ENCODE data around the gene HOXC11.

HOXC11 gene

DNA sequence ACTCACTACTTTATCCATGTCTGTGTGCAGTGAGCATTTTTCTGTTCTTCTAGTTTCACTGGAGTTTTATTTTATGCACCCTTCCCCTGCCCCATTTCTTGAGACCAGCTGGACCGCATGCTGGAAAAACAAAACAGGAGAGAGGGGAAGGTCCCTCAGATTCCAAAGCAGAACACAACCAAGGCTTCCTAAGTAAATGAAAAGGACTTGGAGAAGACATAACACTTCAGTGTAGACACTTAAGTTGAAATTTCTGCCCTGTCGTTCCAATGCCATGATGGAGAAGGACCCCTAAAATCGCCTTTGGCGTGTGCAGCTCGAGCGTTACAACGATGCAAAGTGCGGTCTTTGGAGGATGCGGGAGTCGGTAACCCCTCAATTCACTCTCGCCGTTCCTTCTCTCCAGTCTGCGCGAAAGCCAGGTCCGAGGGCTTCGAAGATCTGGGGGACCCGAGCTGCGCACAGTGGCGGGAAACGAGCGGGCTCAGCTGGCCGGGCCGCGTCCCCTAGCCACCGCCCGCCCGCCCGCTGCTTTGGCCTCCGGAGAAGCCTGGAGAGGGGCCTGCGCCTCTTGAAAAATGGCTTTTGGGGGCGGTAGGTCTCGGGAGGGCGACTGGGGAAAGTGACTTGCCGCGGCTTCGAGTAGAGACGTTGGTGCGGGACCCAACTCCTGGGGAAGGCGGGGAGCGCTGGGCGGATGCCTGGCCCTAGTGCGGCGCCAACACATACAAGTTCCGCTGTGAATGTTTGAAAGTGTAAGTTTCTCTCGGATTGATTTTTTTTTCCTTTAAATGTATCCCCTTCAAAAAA is 45.5 kb upstream of the HOXC11 start:
- ATAC-seq, result no peak
- no peak for TF ChIP-seq SNAI2 (CRISPR knock-in tag; IDR thresholded peaks at IDR 0.05)
- no peak for TF ChIP-seq TCF4 (CRISPR knock-in tag; IDR thresholded peaks at IDR 0.05; ENCODE audit: borderline replicate concordance)
- TF ChIP-seq ZC3H10 (CRISPR knock-in tag; IDR thresholded peaks at IDR 0.05), result no peak
- TF ChIP-seq ZFP30 (CRISPR knock-in tag; IDR thresholded peaks at IDR 0.05), result no peak
- TF ChIP-seq OSR1 (CRISPR knock-in tag; IDR thresholded peaks at IDR 0.05), result no peak
- no peak for TF ChIP-seq GLIS3 (CRISPR knock-in tag; IDR thresholded peaks at IDR 0.05)

DNA sequence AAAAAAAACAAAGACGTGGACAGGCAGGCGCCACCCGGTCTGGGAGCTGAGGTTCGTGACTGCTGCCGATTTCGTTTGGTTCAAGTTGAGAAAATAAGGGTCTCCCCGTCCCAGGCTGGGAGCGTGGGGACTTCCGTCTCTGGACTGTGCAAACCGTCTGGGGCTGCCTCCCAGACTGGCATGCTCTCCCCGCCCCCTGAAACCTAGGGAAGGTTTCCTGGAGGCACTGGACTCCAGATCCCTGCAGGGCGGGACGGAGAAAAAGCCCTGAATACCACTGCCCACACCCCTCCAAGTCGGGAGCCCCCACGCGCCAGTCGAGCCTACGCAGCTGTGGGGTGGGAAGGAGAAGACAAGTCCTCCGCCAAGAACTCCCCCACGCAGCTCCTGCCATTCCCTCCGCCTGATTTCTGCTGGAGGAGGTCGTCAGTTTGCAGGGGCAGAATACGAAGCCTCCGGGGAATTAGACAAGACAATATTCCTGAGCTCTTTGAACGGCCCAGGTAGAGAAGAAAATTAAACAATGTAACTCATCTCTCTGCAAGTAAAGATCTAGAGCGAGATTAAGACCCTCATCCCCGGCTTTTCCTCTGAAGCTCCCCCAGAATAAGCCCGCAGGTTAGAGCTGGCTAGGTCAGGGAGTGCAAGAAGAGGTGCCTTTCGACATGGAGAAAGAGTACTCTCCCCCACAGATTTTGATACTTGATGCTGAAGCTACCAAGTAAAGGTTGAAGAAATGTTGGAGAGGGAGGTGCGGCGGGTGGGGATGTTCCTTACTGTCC is 44.7 kb upstream of the HOXC11 start:
- TF ChIP-seq, protein P1, sequence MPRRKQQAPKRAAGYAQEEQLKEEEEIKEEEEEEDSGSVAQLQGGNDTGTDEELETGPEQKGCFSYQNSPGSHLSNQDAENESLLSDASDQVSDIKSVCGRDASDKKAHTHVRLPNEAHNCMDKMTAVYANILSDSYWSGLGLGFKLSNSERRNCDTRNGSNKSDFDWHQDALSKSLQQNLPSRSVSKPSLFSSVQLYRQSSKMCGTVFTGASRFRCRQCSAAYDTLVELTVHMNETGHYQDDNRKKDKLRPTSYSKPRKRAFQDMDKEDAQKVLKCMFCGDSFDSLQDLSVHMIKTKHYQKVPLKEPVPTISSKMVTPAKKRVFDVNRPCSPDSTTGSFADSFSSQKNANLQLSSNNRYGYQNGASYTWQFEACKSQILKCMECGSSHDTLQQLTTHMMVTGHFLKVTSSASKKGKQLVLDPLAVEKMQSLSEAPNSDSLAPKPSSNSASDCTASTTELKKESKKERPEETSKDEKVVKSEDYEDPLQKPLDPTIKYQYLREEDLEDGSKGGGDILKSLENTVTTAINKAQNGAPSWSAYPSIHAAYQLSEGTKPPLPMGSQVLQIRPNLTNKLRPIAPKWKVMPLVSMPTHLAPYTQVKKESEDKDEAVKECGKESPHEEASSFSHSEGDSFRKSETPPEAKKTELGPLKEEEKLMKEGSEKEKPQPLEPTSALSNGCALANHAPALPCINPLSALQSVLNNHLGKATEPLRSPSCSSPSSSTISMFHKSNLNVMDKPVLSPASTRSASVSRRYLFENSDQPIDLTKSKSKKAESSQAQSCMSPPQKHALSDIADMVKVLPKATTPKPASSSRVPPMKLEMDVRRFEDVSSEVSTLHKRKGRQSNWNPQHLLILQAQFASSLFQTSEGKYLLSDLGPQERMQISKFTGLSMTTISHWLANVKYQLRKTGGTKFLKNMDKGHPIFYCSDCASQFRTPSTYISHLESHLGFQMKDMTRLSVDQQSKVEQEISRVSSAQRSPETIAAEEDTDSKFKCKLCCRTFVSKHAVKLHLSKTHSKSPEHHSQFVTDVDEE (CRISPR knock-in tag; IDR thresholded peaks at IDR 0.05), result no peak
- TF ChIP-seq GLIS3 (CRISPR knock-in tag; IDR thresholded peaks at IDR 0.05) (no peak), ISL1 (CRISPR knock-in tag; IDR thresholded peaks at IDR 0.05) (no peak), PPARA (CRISPR knock-in tag; IDR thresholded peaks at IDR 0.05; ENCODE audit: borderline replicate concordance) (no peak), CREB5 (CRISPR knock-in tag; IDR thresholded peaks at IDR 0.05; ENCODE audit: low read depth) (no peak), TOX (CRISPR knock-in tag; IDR thresholded peaks at IDR 0.05; ENCODE audit: borderline replicate concordance) (no peak), SNAI2 (CRISPR knock-in tag; IDR thresholded peaks at IDR 0.05) (no peak), ZNF565 (CRISPR knock-in tag; conservative IDR thresholded peaks at IDR 0.05; ENCODE audit: low read depth) (no peak), ZFP30 (CRISPR knock-in tag; IDR thresholded peaks at IDR 0.05) (no peak), ZC3H10 (CRISPR knock-in tag; IDR thresholded peaks at IDR 0.05) (no peak), RARB (CRISPR knock-in tag; IDR thresholded peaks at IDR 0.05) (no peak), CSDC2 (CRISPR knock-in tag; IDR thresholded peaks at IDR 0.05) (no peak), ZFP3 (CRISPR knock-in tag; IDR thresholded peaks at IDR 0.05) (no peak), TCF4 (CRISPR knock-in tag; IDR thresholded peaks at IDR 0.05; ENCODE audit: borderline replicate concordance) (no peak), OSR1 (CRISPR knock-in tag; IDR thresholded peaks at IDR 0.05) (no peak)
- TF ChIP-seq, protein P2, sequence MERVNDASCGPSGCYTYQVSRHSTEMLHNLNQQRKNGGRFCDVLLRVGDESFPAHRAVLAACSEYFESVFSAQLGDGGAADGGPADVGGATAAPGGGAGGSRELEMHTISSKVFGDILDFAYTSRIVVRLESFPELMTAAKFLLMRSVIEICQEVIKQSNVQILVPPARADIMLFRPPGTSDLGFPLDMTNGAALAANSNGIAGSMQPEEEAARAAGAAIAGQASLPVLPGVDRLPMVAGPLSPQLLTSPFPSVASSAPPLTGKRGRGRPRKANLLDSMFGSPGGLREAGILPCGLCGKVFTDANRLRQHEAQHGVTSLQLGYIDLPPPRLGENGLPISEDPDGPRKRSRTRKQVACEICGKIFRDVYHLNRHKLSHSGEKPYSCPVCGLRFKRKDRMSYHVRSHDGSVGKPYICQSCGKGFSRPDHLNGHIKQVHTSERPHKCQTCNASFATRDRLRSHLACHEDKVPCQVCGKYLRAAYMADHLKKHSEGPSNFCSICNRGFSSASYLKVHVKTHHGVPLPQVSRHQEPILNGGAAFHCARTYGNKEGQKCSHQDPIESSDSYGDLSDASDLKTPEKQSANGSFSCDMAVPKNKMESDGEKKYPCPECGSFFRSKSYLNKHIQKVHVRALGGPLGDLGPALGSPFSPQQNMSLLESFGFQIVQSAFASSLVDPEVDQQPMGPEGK (CRISPR knock-in tag; IDR thresholded peaks at IDR 0.05; ENCODE audit: borderline replicate concordance), result no peak
- no peak for ATAC-seq

DNA sequence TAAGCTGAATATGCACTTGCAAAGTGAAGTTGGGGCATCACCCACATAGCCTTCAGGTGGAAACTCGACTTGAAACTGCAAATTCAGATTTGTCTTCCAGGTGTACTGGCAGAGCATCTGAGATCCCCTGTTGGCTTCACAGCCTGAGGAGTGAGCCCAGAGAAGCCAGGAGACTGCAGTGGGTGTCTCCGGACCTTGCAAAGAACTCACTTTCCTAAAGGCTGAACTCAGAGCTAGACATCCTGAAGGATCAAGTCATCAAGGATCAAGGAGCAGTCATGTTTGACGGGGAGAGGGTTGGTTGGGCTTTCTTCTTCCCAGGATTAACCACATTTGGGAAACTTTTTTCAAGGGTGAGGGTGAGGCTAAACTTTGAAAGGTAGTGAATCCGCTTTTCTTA is 43.4 kb upstream of the HOXC11 start:
- TF ChIP-seq GLIS3 (CRISPR knock-in tag; IDR thresholded peaks at IDR 0.05) (no peak), ESRRG (CRISPR knock-in tag; IDR thresholded peaks at IDR 0.05) (no peak), ZNF70 (CRISPR knock-in tag; IDR thresholded peaks at IDR 0.05) (no peak), BACH2 (CRISPR knock-in tag; IDR thresholded peaks at IDR 0.05; ENCODE audit: borderline replicate concordance) (no peak), ZC3H10 (CRISPR knock-in tag; IDR thresholded peaks at IDR 0.05) (no peak), CSDC2 (CRISPR knock-in tag; IDR thresholded peaks at IDR 0.05) (no peak), ISL1 (CRISPR knock-in tag; IDR thresholded peaks at IDR 0.05) (no peak), CREB5 (CRISPR knock-in tag; IDR thresholded peaks at IDR 0.05; ENCODE audit: low read depth) (no peak), RARB (CRISPR knock-in tag; IDR thresholded peaks at IDR 0.05) (no peak), PPARA (CRISPR knock-in tag; IDR thresholded peaks at IDR 0.05; ENCODE audit: borderline replicate concordance) (no peak), ZFP3 (CRISPR knock-in tag; IDR thresholded peaks at IDR 0.05) (no peak), ZNF8 (CRISPR knock-in tag; IDR thresholded peaks at IDR 0.05) (no peak), ZFP30 (CRISPR knock-in tag; IDR thresholded peaks at IDR 0.05) (no peak), SNAI2 (CRISPR knock-in tag; IDR thresholded peaks at IDR 0.05) (no peak)
- TF ChIP-seq, protein P3, sequence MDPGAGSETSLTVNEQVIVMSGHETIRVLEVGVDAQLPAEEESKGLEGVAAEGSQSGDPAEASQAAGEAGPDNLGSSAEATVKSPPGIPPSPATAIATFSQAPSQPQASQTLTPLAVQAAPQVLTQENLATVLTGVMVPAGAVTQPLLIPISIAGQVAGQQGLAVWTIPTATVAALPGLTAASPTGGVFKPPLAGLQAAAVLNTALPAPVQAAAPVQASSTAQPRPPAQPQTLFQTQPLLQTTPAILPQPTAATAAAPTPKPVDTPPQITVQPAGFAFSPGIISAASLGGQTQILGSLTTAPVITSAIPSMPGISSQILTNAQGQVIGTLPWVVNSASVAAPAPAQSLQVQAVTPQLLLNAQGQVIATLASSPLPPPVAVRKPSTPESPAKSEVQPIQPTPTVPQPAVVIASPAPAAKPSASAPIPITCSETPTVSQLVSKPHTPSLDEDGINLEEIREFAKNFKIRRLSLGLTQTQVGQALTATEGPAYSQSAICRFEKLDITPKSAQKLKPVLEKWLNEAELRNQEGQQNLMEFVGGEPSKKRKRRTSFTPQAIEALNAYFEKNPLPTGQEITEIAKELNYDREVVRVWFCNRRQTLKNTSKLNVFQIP (CRISPR knock-in tag; IDR thresholded peaks at IDR 0.05; ENCODE audit: borderline replicate concordance, low read depth), result no peak
- TF ChIP-seq, protein P2 (CRISPR knock-in tag; IDR thresholded peaks at IDR 0.05; ENCODE audit: borderline replicate concordance), result no peak
- ATAC-seq, result no peak
